B cell (primary cell): ENCODE results near the gene CCDC183. TPM values are rescaled to one million over a fixed set of nuclear protein-coding genes. Genes with fewer than 3 reads are reported as not detected.

ENCODE experiments used
- ATAC-seq: fragments of 200-7000 bp; cut with Tn5 transposase; one replicate; pipeline ENCODE4 v1.10.0; 2021; ENCODE audit warnings: low read depth, mild to moderate bottlenecking, moderate number of reproducible peaks, moderate library complexity
- CTCF ChIA-PET: fragments of 350-600 bp; sonication (Branson Sonifier 250); formaldehyde crosslinking; loops from one replicate; lab custom pipeline; 2021; ENCODE audit warnings: antibody characterized with exemption, inconsistent platforms; lab: Charles Lee
- POLR2A ChIA-PET: fragments of 350-600 bp; sonication (Branson Sonifier 250); formaldehyde crosslinking; loops from one replicate; lab custom pipeline; 2021; ENCODE audit warnings: antibody characterized with exemption; lab: Charles Lee
- DNase-seq: peaks from one replicate; pipeline ENCODE4 v3.0.0; 2013
- H2AFZ ChIP-seq: 2 replicates; pipeline ENCODE4 v1.6.1; 2012; ENCODE audit warnings: mild to moderate bottlenecking, low read depth, low read length; ENCODE audit not compliant: insufficient read depth, poor library complexity, severe bottlenecking
- H3K27ac ChIP-seq, 2 donors: 1 replicate in 1 of 2; 2 replicates in 1 of 2; pipeline ENCODE4 v1.5.1; 2012 to 2013; ENCODE audit warnings: low read length in 2 of 2, mild to moderate bottlenecking in 2 of 2, moderate library complexity in 1 of 2
- H3K27me3 ChIP-seq, 4 experiments: fragments of 200-600 bp in 1 of 4; sonication (generic) in 1 of 4; replicated peaks in 1 of 4; 1 replicate in 2 of 4; 2 replicates in 2 of 4; pipeline versions ENCODE4 v1.6.1 to v1.7.0; 2013 to 2016; ENCODE audit warnings: low read length in 3 of 4, mild to moderate bottlenecking in 2 of 4, mixed read lengths in 1 of 4, moderate library complexity in 1 of 4; ENCODE audit not compliant: insufficient read depth in 4 of 4, control insufficient read depth in 3 of 4; ENCODE audit errors: control extremely low read depth in 1 of 4
- H3K36me3 ChIP-seq, 2 experiments: replicated peaks in 1 of 2; 1 replicate in 1 of 2; 2 replicates in 1 of 2; pipeline versions ENCODE4 v1.6.1 to v1.7.1; 2013; ENCODE audit warnings: low read length in 1 of 2; ENCODE audit not compliant: insufficient read depth in 2 of 2, control insufficient read depth in 1 of 2; ENCODE audit errors: control extremely low read depth in 1 of 2, extremely low read depth in 1 of 2
- H3K4me1 ChIP-seq, 2 donors: fragments of 200-600 bp in 1 of 2; sonication (generic) in 1 of 2; 1 replicate in 1 of 2; 2 replicates in 1 of 2; pipeline versions ENCODE4 v1.5.1 to v1.6.1; 2013 to 2017; ENCODE audit warnings: low read length in 2 of 2; ENCODE audit not compliant: control insufficient read depth in 2 of 2, insufficient read depth in 2 of 2
- H3K4me2 ChIP-seq: replicated peaks from 2 replicates; pipeline ENCODE3; 2012; ENCODE audit warnings: mild to moderate bottlenecking, low read depth, low read length; ENCODE audit not compliant: poor library complexity, severe bottlenecking
- H3K4me3 ChIP-seq, 5 experiments: fragments of 200-600 bp in 1 of 5; sonication (generic) in 1 of 5; 1 replicate in 3 of 5; 2 replicates in 2 of 5; pipeline versions ENCODE4 v1.5.1 to v1.7.0; 2011 to 2016; ENCODE audit warnings: low read length in 4 of 5, mild to moderate bottlenecking in 4 of 5, low read depth in 2 of 5, control low read depth in 1 of 5, moderate library complexity in 1 of 5; ENCODE audit not compliant: insufficient read depth in 1 of 5; ENCODE audit errors: control extremely low read depth in 1 of 5, extremely low read depth in 1 of 5
- H3K79me2 ChIP-seq: fragments of 200-600 bp; sonication (generic); one replicate; pipeline ENCODE4 v1.6.0; 2016; ENCODE audit warnings: low read length; ENCODE audit not compliant: control insufficient read depth, insufficient read depth
- H3K9ac ChIP-seq: fragments of 200-600 bp; sonication (generic); 2 replicates; pipeline ENCODE4 v1.6.1; 2017; ENCODE audit warnings: mild to moderate bottlenecking, low read length, moderate library complexity
- H3K9me3 ChIP-seq, 3 donors: one replicate each; pipeline versions ENCODE4 v1.6.1 to v1.7.1; 2013; ENCODE audit warnings: low read length in 2 of 3; ENCODE audit not compliant: control insufficient read depth in 2 of 3, insufficient read depth in 1 of 3; ENCODE audit errors: control extremely low read depth in 1 of 3
- H4K20me1 ChIP-seq: 2 replicates; pipeline ENCODE4 v1.6.0; 2012; ENCODE audit warnings: mild to moderate bottlenecking, low read length; ENCODE audit not compliant: insufficient read depth, control insufficient read depth, poor library complexity, severe bottlenecking
- H3K27ac Mint-ChIP-seq: one replicate; pipeline ENCODE4 v1.8.0; 2021; ENCODE audit warnings: mixed read lengths
- H3K27me3 Mint-ChIP-seq: one replicate; pipeline ENCODE4 v1.8.0; 2021; ENCODE audit warnings: mixed read lengths
- H3K4me1 Mint-ChIP-seq: one replicate; pipeline ENCODE4 v1.8.0; 2021; ENCODE audit warnings: mixed read lengths
- H3K4me3 Mint-ChIP-seq: one replicate; pipeline ENCODE4 v1.8.0; 2021; ENCODE audit warnings: mixed read lengths
- H3K9me3 Mint-ChIP-seq: one replicate; pipeline ENCODE4 v1.8.0; 2022; ENCODE audit warnings: mixed read lengths; ENCODE audit not compliant: insufficient read depth
- EZH2 ChIP-seq: IDR thresholded peaks from 2 replicates; pipeline ENCODE4 v1.6.1; 2012; ENCODE audit warnings: borderline replicate concordance, low read depth, mild to moderate bottlenecking, moderate library complexity, low read length; ENCODE audit not compliant: insufficient read depth, poor library complexity, severe bottlenecking
- WGBS: methylation state at CpG from one replicate; pipeline ENCODE4 v1.1.5; 2013; ENCODE audit warnings: missing lambda C conversion rate; ENCODE audit not compliant: insufficient coverage; 5-methylcytosine and 5-hydroxymethylcytosine counted together
- intact Hi-C: fragments of 100-400 bp; cut with micrococcal nuclease; formaldehyde crosslinking; loops from one replicate; pipeline ENCODE4 v1.10.0; 2022
- polyA plus RNA-seq: library from polyadenylated mRNA; depleted of rRNA; stranded (reverse); fragments of >200 nt; gene quantifications from 2 replicates; pipeline ENCODE4 v1.2.3, GENCODE V29; 2012
- total RNA-seq, 2 donors: library from RNA; stranded (reverse); fragments of 120-200 nt in 1 of 2; gene quantifications; 1 replicate in 1 of 2; 2 replicates in 1 of 2; pipeline versions ENCODE4 v1.2.3 to v1.2.4, GENCODE V29; 2013 to 2022
- TF ChIP-seq, protein P1 (sequence below): fragments of 200-600 bp; IDR thresholded peaks from one replicate; pipeline ENCODE4 v1.8.0; 2022; ENCODE audit warnings: antibody characterized with exemption, mild to moderate bottlenecking

The CCDC183 gene
- total and polyA plus RNA-seq, 2 donors (not counting 1 experiment from before 2014, with no cell fraction given), result 1.8 to 4.9 TPM

DNA sequence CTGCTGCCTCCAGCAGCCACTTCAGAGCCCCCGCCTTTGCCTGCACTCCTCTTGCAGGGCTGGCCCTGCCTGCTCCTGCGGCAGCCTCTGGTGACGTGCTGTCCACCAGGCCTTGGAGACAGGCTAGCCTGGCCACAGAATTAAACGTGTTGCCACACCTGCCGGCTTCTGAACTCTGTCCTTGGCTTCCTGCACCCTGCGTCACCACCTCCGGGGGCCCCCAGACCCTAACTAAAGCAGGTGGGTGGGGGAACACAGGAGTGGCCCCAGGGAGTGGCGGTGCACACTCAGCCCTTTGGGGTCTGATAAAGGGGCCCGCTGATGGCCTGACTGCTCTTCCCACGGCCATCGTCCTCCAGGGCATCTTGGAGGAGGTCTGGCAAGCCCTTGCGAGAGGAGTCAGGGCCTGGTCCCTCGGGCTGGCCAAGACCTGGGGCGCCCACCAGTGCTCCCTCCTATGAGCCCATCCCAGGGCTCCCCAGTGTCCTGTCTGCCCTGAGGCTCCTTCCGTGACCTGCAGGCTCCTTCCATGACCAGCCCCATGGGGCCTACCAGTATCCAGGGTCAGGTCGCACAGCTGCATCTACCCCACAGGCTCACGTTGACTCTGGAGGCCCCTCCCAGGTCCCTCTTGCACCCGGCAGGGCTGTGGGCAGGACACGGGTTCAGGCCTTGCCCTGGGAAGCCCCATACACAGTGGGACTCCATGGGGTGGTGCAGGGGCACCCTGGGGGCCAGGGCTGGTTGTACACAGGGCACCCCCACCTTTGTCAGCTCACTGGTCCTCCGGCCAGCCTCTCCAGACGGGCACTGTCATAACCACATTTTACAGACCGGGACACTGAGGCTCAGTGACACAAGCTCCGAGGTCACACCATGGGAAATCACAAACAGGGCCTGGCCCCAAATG lies 55.0 kb downstream of the CCDC183 start:
- H3K9me3 ChIP-seq, result peaks cover 0 to 11% (median 0%) of the 10 kb centered on the region in 3 donors
- H3K36me3 ChIP-seq, result peaks cover 0 to 4% of the 10 kb centered on the region in 2 experiments
- H4K20me1 ChIP-seq, result peaks cover 12% of the 10 kb centered on the region
- H3K27ac ChIP-seq, result no peak overlapping the region
- CTCF ChIA-PET, result interaction anchor here (0.6 to 1.2 kb wide), 2 partner anchors 9 to 13 kb away, joined by 3 read pairs; partner anchors contain the start of gene AJM1
- no peak overlapping the region for H2AFZ ChIP-seq
- no peak overlapping the region for H3K4me2 ChIP-seq
- ATAC-seq (no peak), DNase-seq (no peak)
- 93% methylated on average over 23 of the region's 23 CpGs for WGBS
- Mint-ChIP-seq H3K9me3 (no peaks in the 10 kb centered on the region), H3K27me3 (peaks cover 7% of the 10 kb centered on the region), H3K4me3 (peak overlapping the region; percentile 3), H3K27ac (no peak overlapping the region), H3K4me1 (peaks cover 20% of the 10 kb centered on the region)
- no peak for TF ChIP-seq EZH2
- POLR2A ChIA-PET, result no interaction called here
- peaks cover 27 to 29% of the 10 kb centered on the region in 2 donors for H3K4me1 ChIP-seq
- intact Hi-C loops, result no loop called here
- H3K27me3 ChIP-seq, result peaks cover 0 to 19% (median 8%) of the 10 kb centered on the region in 4 experiments
- no peak overlapping the region for H3K9ac ChIP-seq
- H3K79me2 ChIP-seq, result peaks cover 2% of the 10 kb centered on the region
- H3K4me3 ChIP-seq, result no peak overlapping the region

DNA sequence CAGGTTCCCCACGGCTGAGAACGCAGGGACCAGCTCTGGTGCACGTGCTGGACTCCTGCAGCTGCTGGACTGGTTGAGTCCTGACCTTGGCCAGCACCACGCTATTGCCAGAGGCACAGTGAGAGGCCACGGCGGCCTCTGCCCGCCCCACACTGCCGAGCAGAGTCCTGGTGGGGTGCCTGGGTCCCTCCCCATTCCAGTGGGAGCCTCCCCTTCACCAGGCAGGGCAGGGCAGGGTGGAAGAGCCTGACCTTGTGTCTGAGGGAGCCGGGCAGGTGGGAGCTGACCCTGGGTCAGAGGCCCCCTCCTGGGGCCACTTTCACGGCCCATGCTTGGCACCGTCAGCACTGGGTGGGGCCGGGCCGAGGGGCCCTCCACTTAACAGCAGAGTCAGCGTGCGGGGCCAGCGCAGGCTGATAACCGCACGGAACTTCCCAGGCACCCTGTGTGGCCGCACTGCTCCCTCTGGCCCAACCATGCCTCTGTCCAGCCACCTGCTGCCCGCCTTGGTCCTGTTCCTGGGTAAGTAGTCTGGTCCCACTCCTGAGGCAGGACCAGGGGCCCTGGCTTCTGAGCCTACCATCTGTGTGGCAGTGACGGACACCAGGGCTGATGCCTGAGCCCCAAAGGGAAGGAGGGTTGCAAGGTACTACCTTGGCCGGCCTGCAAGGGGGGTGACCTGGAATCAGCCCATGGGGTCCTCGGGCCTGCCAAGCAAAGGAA lies 56.0 kb downstream of the CCDC183 start, which contains the start of gene MAMDC4:
Gene MAMDC4, plus strand, starts transcription at position 406 of the 723 bp plus-strand sequence. Its CDS starts 71 bp downstream, at position 477.
- Histone ChIP-seq H3K27me3 (peaks cover 0 to 11% (median 5%) of the 10 kb centered on the region in 4 experiments), H3K4me1 (peaks cover 20 to 23% of the 10 kb centered on the region in 2 donors), H3K79me2 (peaks cover 2% of the 10 kb centered on the region), H3K9ac (no peak within 1 kb of the TSS), H3K27ac (no peak within 1 kb of the TSS), H3K36me3 (peaks cover 0 to 4% of the 10 kb centered on the region in 2 experiments), H2AFZ (no peak within 1 kb of the TSS), H4K20me1 (peaks cover 13% of the 10 kb centered on the region), H3K4me3 (no peak within 1 kb of the TSS), H3K4me2 (no peak within 1 kb of the TSS), H3K9me3 (peaks cover 0 to 6% (median 0%) of the 10 kb centered on the region in 3 donors)
- H3K9me3 Mint-ChIP-seq, result no peaks in the 10 kb centered on the region
- intact Hi-C loops, result no loop called here
- peaks cover 16% of the 10 kb centered on the region for H3K4me1 Mint-ChIP-seq
- no peak within 1 kb of the TSS for H3K27ac Mint-ChIP-seq
- POLR2A ChIA-PET, result no interaction called here
- 94% methylated on average over 23 of the region's 23 CpGs for WGBS
- ATAC-seq, result no peak
- H3K4me3 Mint-ChIP-seq, result peak within 1 kb of the TSS; percentile 3
- TF ChIP-seq, protein P1, sequence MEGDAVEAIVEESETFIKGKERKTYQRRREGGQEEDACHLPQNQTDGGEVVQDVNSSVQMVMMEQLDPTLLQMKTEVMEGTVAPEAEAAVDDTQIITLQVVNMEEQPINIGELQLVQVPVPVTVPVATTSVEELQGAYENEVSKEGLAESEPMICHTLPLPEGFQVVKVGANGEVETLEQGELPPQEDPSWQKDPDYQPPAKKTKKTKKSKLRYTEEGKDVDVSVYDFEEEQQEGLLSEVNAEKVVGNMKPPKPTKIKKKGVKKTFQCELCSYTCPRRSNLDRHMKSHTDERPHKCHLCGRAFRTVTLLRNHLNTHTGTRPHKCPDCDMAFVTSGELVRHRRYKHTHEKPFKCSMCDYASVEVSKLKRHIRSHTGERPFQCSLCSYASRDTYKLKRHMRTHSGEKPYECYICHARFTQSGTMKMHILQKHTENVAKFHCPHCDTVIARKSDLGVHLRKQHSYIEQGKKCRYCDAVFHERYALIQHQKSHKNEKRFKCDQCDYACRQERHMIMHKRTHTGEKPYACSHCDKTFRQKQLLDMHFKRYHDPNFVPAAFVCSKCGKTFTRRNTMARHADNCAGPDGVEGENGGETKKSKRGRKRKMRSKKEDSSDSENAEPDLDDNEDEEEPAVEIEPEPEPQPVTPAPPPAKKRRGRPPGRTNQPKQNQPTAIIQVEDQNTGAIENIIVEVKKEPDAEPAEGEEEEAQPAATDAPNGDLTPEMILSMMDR, result no peak
- no peak for TF ChIP-seq EZH2
- DNase-seq, result no peak
- peaks cover 7% of the 10 kb centered on the region for H3K27me3 Mint-ChIP-seq
- CTCF ChIA-PET, result interaction anchor here (0.6 to 1.2 kb wide), 2 partner anchors 10 to 12 kb away, joined by 3 read pairs; partner anchors contain the start of gene AJM1
